ENCODE data around the gene LTB.

- no peak for TF ChIP-seq ZNF777 (tag by site-specific recombination; IDR thresholded peaks at IDR 0.05; ENCODE audit: borderline replicate concordance)
- no peak for TF ChIP-seq CTCF (tag by site-specific recombination; IDR thresholded peaks at IDR 0.05)
- no peak for TF ChIP-seq ZNF37A (tag by site-specific recombination; IDR thresholded peaks at IDR 0.05)
- TF ChIP-seq ZNF362 (tag by site-specific recombination; IDR thresholded peaks at IDR 0.05): no peak
- TF ChIP-seq ZNF311 (tag by site-specific recombination; IDR thresholded peaks at IDR 0.05; ENCODE audit: borderline replicate concordance): no peak
- no peak for TF ChIP-seq KLF1 (tag by site-specific recombination; IDR thresholded peaks at IDR 0.05)
- TF ChIP-seq PRDM2 (tag by site-specific recombination; IDR thresholded peaks at IDR 0.05; ENCODE audit: borderline replicate concordance): no peak
- no peak for TF ChIP-seq ZNF76 (tag by site-specific recombination; IDR thresholded peaks at IDR 0.05; ENCODE audit: borderline replicate concordance, low read depth)
- no peak for TF ChIP-seq ZBTB1 (tag by site-specific recombination; IDR thresholded peaks at IDR 0.05)
- no peak for TF ChIP-seq ZNF639 (tag by site-specific recombination; IDR thresholded peaks at IDR 0.05)
- no peak for TF ChIP-seq ZNF274 (IDR thresholded peaks at IDR 0.05; ENCODE audit: low read length)
- no peak for TF ChIP-seq ZNF274 (tag by site-specific recombination; IDR thresholded peaks at IDR 0.05; ENCODE audit: borderline replicate concordance)
- TF ChIP-seq ZNF133 (tag by site-specific recombination; IDR thresholded peaks at IDR 0.05): no peak
- no peak for TF ChIP-seq ZFP37 (tag by site-specific recombination; IDR thresholded peaks at IDR 0.05)
- TF ChIP-seq ZNF416 (tag by site-specific recombination; IDR thresholded peaks at IDR 0.05): no peak
These were observed 51.1 kb downstream of the LTB start for GRCh38 chr6:31531162-31531561.

All from HEK293 (cell line).